Stimulated activated CD4-positive, alpha-beta T cell treated with anti-CD3 and anti-CD28 coated beads, Interleukin-2, amount 100 ng/mL, for 48 hours (primary cell): Measurements from ENCODE around the gene PPP1R12A.
A peak's percentile ranks its signal among the peaks of the same experiment; 100 is the strongest.

Experiments used
- DNase-seq, 2 donors: peaks; one replicate each; pipeline ENCODE4 v3.0.0-alpha.2; 2020

Gene PPP1R12A

DNA sequence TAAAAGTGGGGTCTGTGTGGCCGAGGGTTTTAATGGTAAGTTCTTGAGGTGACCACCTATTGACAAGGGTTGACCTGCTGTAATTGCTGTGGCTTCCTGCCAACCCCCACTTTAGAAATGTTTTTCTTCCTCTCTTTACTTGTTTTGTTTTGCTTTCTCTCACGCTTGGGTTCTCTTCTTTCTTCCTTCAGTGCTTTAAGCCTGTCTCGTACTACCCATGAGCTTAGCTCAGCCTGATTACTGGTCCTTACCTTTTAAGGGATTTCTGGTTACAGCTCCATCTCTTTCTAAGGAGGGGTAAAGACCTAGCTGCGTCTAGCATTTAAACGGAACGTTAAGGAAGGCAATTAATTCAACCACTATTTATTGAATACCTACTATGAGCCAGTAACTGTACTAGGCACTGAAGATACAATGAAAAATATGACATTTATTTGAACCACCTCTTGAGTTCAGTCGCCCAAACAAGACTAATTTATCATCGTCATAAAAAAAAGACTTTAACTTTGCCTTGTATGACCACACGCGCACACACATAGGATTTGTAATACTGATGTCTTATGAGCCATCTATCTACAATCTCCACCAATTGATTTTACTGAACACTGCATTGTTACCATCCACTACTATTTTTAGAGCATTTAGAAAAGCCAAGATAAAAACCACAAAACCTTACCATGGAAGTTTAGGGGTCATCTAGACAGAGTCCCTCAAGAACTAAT lies 888 bp upstream of the PPP1R12A start:
- no peak for DNase-seq

- peak; percentile 15 to 38 for DNase-seq
Observed at GRCh38 chr12:79934281-79935020, 446 bp downstream of the PPP1R12A start.

DNA sequence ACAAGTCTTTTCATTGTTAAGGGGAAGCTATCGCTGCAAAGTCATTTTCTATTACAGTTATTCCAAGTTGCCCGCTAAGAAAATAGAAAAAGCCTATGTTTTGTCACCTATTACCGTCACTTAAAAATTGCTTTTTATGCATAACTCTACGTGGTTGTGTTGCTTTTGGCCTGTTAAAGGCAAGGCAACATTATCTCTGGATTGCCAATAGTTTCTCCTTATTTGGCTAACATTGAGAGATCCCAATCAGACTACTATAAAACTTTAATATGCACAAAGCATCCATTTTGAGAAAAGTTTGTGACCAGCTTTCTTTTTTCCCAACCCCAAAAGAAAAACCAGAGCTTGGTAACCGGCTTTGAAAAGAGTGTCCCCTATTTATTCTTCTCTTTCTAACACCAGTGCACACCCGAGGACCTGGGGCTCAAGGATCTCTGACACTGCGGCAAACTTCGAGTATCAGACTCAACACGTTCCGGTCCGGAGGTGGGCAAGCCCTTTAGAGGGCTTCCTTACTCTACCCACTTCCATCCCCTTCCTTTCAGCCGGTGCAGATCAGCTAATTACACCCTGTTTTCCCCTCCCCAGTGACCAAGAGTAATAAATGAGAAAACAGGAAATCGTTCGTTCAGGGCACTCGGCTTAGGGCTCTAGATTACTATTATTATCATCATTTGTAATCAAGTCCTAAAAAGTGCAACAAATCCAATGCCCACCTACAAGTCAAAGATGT lies 1.2 kb downstream of the PPP1R12A start:
- DNase-seq, result peak in 1 of 2 donors; percentile 2

GRCh38 chr12:79933043-79933442 lies 1.9 kb downstream of the PPP1R12A start:
- no peak for DNase-seq

GRCh38 chr12:79932357-79932756 lies 2.5 kb downstream of the PPP1R12A start:
- DNase-seq, result no peak

DNA sequence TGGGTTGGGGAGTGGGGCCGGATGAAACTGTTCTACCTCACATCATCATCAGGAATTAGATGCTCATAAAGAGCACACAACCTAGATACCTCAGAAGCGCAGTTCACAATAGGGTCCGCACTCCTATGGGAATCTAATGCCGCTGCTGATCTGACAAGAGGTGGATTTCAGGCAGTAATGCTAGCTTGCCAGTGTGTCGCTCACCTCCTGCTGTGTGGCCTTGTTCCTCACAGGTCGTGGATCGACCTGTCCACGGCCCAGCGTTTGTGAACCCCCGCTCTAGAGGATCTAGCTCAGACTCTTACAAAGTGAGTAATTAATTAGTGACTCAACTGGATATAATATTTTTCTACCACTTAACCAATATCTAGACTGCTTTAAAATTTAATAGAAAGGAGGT lies 5.8 kb downstream of the PPP1R12A start:
- DNase-seq, result no peak

- DNase-seq, result no peak
Observed at GRCh38 chr12:79927772-79928474, 7.0 kb downstream of the PPP1R12A start.

DNA sequence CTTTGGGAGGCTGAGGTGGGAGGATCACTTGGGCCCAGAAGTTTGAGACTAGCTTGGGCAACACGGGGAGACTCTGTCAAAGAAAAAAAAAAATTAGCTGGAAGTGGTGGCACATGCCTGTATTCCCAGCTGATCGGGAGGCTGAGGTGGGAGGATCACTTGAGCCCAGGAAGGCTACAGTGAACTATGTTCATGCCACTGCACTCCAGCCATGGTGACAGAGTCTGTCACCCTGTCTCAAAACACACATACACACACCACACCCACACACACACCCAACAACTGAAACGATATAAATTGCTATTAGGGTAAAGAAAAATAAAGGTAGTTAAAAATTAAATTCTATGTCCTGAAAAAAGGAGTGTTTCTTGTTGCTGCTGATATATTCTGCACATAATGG lies 7.9 kb downstream of the PPP1R12A start:
- no peak for DNase-seq

DNA sequence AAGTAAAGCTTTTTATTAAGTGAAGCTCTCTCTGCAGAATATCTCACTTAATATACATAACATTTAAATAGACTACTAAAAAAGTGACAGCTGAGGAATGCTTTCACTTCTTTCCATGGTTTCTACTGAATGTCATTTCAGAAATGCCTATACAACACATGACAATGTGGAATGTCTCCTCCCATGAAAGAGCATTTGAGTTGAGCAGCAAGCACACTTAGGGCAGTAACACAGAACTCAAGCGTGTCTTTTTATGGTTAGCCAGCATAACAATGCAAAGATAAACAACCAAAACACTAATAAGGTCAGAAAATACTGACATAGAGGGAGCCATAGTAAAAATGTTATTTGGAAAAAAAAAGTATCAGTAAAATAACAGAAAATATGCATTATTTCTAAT lies 9.4 kb downstream of the PPP1R12A start:
- DNase-seq, result no peak

DNA sequence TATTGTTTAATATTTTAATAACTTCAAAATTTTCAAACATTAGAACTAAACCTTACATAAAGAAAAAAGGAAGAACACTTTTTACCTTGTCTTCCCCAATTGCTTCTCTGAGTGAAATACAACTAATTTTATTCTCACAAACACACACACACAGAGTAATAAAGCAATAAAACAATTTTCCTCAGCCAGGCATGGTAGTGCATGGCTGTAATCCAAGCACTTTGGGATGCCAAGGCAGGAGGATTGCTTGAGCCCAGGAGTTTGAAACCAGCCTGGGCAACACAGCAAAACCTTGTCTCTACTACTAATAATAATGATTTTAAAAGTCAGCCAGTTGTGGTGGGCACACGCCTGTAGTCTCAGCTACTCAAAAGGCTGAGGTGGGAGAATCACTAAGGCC lies 13.1 kb downstream of the PPP1R12A start:
- no peak for DNase-seq

GRCh38 chr12:79920421-79921238 lies 14.3 kb downstream of the PPP1R12A start:
- DNase-seq, result no peak

DNA sequence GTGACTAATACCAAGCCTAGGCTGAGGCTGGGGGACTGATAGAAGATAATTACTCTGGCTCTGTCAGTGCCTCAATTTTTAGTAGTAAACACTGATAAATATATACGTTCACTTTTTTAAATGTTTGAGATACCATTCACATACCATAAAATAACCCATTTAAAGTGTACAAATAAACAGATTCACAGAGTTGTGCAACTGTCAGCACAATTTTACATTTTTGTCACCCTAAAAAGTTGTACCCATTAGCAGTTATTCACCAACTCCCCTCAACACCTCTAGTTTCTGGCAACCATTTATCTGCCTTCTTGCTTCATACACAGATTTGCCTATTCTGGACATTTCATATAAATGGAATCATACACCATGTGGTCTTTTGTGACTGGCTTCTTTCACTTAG lies 15.1 kb downstream of the PPP1R12A start:
- DNase-seq, result no peak

GRCh38 chr12:79916826-79917225 lies 18.1 kb downstream of the PPP1R12A start:
- no peak for DNase-seq

- DNase-seq, result no peak
Observed at GRCh38 chr12:79911889-79912656, 22.8 kb downstream of the PPP1R12A start.

GRCh38 chr12:79908366-79908765 lies 26.5 kb downstream of the PPP1R12A start:
- DNase-seq, result no peak

DNA sequence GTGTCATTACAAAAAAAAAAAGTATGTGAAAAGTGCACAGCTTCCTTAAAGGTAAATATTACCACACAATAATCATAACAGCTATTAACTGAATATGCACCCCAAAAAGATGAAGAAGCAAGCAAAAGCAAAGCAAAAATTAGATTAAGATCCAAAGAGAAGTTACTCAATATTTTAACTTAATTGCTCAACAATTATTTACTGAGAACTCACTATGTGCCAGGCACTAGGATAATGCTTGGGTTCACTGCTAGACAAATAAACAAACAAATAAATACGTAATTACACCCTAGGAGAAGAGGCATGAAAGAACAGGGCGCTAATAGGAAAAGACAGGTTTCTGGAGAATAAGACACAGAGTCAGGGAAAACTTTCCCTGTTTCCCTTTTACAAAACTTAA lies 33.4 kb downstream of the PPP1R12A start:
- no peak for DNase-seq

- DNase-seq, result no peak
Observed at GRCh38 chr12:79900951-79901350, 33.9 kb downstream of the PPP1R12A start.

GRCh38 chr12:79900199-79900598 lies 34.7 kb downstream of the PPP1R12A start:
- DNase-seq, result no peak

DNA sequence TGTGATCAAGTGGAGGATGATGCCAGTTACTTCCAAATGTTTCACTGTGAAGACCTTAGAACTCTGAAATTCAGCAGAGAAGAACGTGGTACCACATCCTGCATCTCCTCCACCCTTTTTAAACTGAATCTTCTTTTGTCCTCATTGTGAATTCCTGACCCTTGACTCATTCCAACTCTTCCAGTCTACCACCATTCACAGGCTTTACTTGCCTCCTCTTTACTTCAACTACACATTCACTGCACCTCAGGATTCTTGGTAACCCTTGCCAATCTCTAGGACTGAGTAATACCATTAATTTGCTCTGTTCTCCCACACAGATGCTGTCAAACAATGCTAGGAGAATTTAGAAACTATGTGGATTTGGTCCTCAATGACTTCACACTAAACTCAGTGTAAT lies 37.3 kb downstream of the PPP1R12A start:
- DNase-seq, result no peak

DNA sequence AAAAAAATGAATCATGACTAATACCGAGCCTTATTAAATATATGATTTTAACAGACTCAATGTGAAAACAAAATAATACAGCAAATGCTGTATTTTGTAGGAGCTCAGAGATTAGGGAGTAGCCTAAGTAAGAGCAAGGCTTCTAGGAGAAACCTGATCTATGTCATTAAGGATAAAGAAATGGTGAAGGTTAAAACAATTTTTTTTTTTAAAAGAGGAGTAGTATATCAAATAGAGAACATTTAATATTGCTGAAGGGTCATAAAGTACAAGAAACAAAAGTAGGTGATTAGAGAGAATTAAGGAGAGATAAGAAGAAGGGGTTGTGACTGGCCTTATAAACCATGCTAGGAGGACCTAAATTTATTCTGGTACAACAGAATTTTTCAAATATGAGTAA lies 39.1 kb downstream of the PPP1R12A start:
- no peak for DNase-seq

DNA sequence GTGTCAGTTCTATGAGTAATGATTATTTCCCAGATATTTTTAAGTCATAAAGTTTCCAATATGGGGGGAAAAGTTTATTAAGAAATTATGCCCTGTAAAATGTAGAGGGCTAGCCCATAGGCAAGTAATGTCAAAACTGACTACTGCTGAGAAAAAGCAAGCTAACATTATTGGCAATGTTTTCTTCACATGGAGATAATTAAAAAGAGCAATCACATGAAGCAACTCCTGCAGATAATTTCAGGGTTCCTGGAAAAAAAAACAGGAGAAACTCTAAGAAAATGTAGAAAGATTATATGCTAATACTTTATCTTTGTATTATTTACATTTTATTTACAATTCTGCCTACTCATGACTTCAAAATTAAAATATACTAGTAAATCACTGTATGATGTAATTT lies 39.8 kb downstream of the PPP1R12A start:
- DNase-seq, result no peak
